Osteoblast (primary cell): Measurements from ENCODE around the gene WDR75. TPM values are rescaled to one million over a fixed set of nuclear protein-coding genes. Genes with fewer than 3 reads are reported as not detected.

Experiments used
- DNase-seq: peaks from one replicate; pipeline ENCODE4 v3.0.0; 2011; ENCODE audit warnings: low spot score, mixed read lengths; ENCODE audit not compliant: insufficient read length; ENCODE audit errors: missing footprints
- H2AFZ ChIP-seq: 2 replicates; pipeline ENCODE4 v1.6.0; 2011; ENCODE audit warnings: mild to moderate bottlenecking, low read length
- H3K27ac ChIP-seq: 2 replicates; pipeline ENCODE4 v1.5.1; 2011; ENCODE audit warnings: mild to moderate bottlenecking, low read depth, low read length, moderate library complexity
- H3K27me3 ChIP-seq: 2 replicates; pipeline ENCODE4 v1.6.0; 2012; ENCODE audit warnings: mild to moderate bottlenecking, control low read depth, inconsistent platforms, low read length, moderate library complexity; ENCODE audit not compliant: insufficient read depth
- H3K36me3 ChIP-seq: 2 replicates; pipeline ENCODE4 v1.5.1; 2011; ENCODE audit warnings: mild to moderate bottlenecking, low read length, control low read depth, moderate library complexity; ENCODE audit not compliant: insufficient read depth
- H3K4me1 ChIP-seq: 2 replicates; pipeline ENCODE4 v1.5.1; 2011; ENCODE audit warnings: mild to moderate bottlenecking, low read length, control low read depth, moderate library complexity; ENCODE audit not compliant: insufficient read depth
- H3K4me2 ChIP-seq: 2 replicates; pipeline ENCODE4 v1.6.0; 2011; ENCODE audit warnings: mild to moderate bottlenecking, low read length; ENCODE audit not compliant: insufficient read depth
- H3K4me3 ChIP-seq: fragments of 200-600 bp; sonication (generic); 3 replicates; pipeline ENCODE4 v1.5.1; 2012; ENCODE audit warnings: mild to moderate bottlenecking, low read length, inconsistent platforms; ENCODE audit not compliant: insufficient read depth
- H3K79me2 ChIP-seq: 2 replicates; pipeline ENCODE4 v1.6.0; 2012; ENCODE audit warnings: mild to moderate bottlenecking, low read length, control low read depth, inconsistent platforms; ENCODE audit not compliant: insufficient read depth
- H3K9me3 ChIP-seq: 2 replicates; pipeline ENCODE4 v1.5.1; 2011; ENCODE audit warnings: low read depth, low read length, control low read depth
- H4K20me1 ChIP-seq: 2 replicates; pipeline ENCODE4 v1.6.0; 2012; ENCODE audit warnings: mild to moderate bottlenecking, low read length, control low read depth; ENCODE audit not compliant: insufficient read depth
- CTCF ChIP-seq: IDR thresholded peaks from 2 replicates; pipeline ENCODE4 v1.5.1; 2011; ENCODE audit warnings: mild to moderate bottlenecking, low read depth, low read length, moderate library complexity; ENCODE audit errors: extremely low read depth
- total RNA-seq: library from RNA; depleted of rRNA; stranded (reverse); fragments of >200 nt; gene quantifications from 2 replicates; pipeline ENCODE4 v1.2.3, GENCODE V29; 2012

The WDR75 gene
- total RNA-seq, 1 donor, result 36.2 TPM

- Histone ChIP-seq H3K4me2 (no peak overlapping the region), H3K27ac (no peak overlapping the region), H3K4me3 (no peak overlapping the region), H3K79me2 (no peaks in the 10 kb centered on the region), H3K27me3 (peaks cover 5% of the 10 kb centered on the region), H3K4me1 (no peaks in the 10 kb centered on the region), H3K36me3 (no peaks in the 10 kb centered on the region), H2AFZ (no peak overlapping the region), H3K9me3 (no peaks in the 10 kb centered on the region), H4K20me1 (no peaks in the 10 kb centered on the region)
- TF ChIP-seq CTCF, result no peak
- no peak for DNase-seq
Measured at GRCh38 chr2:189500456-189501160, 59.3 kb downstream of the WDR75 start.

GRCh38 chr2:189501487-189501886 lies 60.2 kb downstream of the WDR75 start:
- no peak for DNase-seq
- H3K4me1 ChIP-seq, result no peaks in the 10 kb centered on the region
- no peak overlapping the region for H3K4me2 ChIP-seq
- H4K20me1 ChIP-seq, result no peaks in the 10 kb centered on the region
- H3K9me3 ChIP-seq, result no peaks in the 10 kb centered on the region
- H3K27me3 ChIP-seq, result peaks cover 5% of the 10 kb centered on the region
- TF ChIP-seq CTCF, result no peak
- no peak overlapping the region for H2AFZ ChIP-seq
- no peaks in the 10 kb centered on the region for H3K79me2 ChIP-seq
- no peaks in the 10 kb centered on the region for H3K36me3 ChIP-seq
- no peak overlapping the region for H3K27ac ChIP-seq
- H3K4me3 ChIP-seq, result no peak overlapping the region

- Histone ChIP-seq H3K9me3 (no peaks in the 10 kb centered on the region), H3K27me3 (peaks cover 4% of the 10 kb centered on the region), H3K27ac (no peak overlapping the region), H2AFZ (no peak overlapping the region), H3K36me3 (no peaks in the 10 kb centered on the region), H3K4me2 (no peak overlapping the region), H3K4me1 (no peaks in the 10 kb centered on the region), H3K4me3 (no peak overlapping the region), H3K79me2 (no peaks in the 10 kb centered on the region), H4K20me1 (no peaks in the 10 kb centered on the region)
- TF ChIP-seq CTCF, result no peak
- no peak for DNase-seq
Measured at GRCh38 chr2:189502714-189503113, 61.4 kb downstream of the WDR75 start.

GRCh38 chr2:189504238-189504637 lies 63.0 kb downstream of the WDR75 start:
- no peaks in the 10 kb centered on the region for H3K4me1 ChIP-seq
- no peak overlapping the region for H3K4me3 ChIP-seq
- no peak overlapping the region for H2AFZ ChIP-seq
- no peaks in the 10 kb centered on the region for H3K79me2 ChIP-seq
- H3K9me3 ChIP-seq, result no peaks in the 10 kb centered on the region
- no peak for TF ChIP-seq CTCF
- H3K4me2 ChIP-seq, result no peak overlapping the region
- no peaks in the 10 kb centered on the region for H4K20me1 ChIP-seq
- no peak for DNase-seq
- no peaks in the 10 kb centered on the region for H3K27me3 ChIP-seq
- H3K36me3 ChIP-seq, result no peaks in the 10 kb centered on the region
- H3K27ac ChIP-seq, result no peak overlapping the region
